GM18951 (cell line): ENCODE data around the gene GOLGA2.

Source experiments
- POLR2A ChIP-seq: IDR thresholded peaks from 4 replicates; pipeline ENCODE4 v1.6.1; 2011; ENCODE audit warnings: mild to moderate bottlenecking; ENCODE audit not compliant: insufficient read length, insufficient read depth; ENCODE audit errors: extremely low read depth
- in situ Hi-C: fragments of 300-500 bp; cut with MboI; formaldehyde crosslinking; loops from one replicate; pipeline ENCODE4 v1.12.0; 2022; ENCODE audit warnings: low sequenced_read_pairs, mixed read lengths, inconsistent platforms; ENCODE audit not compliant: unreplicated experiment

Gene GOLGA2, protein sequence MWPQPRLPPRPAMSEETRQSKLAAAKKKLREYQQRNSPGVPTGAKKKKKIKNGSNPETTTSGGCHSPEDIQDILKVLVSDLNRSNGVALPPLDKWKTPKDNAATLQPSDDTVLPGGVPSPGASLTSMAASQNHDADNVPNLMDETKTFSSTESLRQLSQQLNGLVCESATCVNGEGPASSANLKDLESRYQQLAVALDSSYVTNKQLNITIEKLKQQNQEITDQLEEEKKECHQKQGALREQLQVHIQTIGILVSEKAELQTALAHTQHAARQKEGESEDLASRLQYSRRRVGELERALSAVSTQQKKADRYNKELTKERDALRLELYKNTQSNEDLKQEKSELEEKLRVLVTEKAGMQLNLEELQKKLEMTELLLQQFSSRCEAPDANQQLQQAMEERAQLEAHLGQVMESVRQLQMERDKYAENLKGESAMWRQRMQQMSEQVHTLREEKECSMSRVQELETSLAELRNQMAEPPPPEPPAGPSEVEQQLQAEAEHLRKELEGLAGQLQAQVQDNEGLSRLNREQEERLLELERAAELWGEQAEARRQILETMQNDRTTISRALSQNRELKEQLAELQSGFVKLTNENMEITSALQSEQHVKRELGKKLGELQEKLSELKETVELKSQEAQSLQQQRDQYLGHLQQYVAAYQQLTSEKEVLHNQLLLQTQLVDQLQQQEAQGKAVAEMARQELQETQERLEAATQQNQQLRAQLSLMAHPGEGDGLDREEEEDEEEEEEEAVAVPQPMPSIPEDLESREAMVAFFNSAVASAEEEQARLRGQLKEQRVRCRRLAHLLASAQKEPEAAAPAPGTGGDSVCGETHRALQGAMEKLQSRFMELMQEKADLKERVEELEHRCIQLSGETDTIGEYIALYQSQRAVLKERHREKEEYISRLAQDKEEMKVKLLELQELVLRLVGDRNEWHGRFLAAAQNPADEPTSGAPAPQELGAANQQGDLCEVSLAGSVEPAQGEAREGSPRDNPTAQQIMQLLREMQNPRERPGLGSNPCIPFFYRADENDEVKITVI

DNA sequence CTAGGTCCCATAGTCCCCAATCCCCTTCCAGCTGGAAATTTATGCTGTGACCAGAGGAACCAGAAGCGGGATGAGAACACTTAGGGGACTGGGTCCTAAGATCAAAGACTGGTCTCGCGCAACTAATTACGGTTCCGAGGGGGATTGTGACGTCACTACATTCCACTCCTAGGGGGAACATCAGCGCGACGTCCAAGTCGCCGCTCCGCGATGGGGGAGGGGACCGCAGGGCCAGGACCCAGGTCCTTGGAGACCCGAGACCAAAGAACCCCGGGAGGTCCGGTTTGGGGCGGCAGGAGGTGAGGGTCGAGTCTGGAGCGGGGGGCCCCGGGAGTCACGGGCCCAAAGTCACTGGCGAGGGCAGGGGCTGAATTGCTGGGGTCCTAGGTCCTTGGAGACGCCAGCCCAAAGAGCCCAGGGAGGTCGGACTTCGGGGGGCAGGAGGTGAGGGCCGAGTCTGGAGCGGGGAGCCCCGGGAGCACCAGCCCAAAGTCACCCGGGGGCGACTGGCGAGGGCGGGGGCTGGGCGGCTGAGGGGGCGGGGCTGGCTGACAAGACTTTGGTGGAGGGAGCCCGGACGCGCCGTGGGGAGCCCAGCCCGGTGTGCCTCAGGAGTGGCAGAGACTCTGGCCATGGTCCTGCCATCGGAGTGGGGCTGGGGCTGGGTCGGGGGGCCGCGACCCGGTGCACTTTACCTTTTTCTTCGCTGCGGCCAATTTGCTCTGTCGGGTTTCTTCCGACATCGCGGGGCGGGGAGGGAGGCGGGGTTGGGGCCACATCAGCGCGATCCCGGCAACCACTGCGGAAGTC is at the start of gene GOLGA2:
GOLGA2 (minus strand) TSS at position 810 of the 810 bp plus-strand sequence; CDS start at position 779, 31 bp downstream.
- peak; percentile 35 for TF ChIP-seq POLR2A
- in situ Hi-C loops: no loop called here

DNA sequence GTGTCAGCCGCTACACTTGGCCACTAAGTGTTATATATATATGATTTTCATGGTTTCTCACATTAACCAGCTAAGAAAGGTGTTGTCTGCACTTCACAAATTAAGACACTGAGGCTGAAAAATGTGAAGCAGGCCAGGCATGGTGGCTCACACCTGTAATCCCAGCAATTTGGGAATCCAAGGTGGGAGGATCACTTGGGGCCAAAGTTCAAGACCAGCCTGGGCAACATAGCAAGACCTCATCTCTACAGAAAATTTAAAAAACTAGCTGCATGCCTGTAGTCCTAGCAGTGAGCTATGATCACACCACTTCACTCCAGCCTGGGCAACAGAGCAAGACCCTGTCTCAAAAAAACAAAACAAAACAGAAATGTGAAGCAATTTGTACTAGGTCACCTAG is 48.6 kb upstream of the GOLGA2 start:
- in situ Hi-C loops: no loop called here
- no peak for TF ChIP-seq POLR2A

DNA sequence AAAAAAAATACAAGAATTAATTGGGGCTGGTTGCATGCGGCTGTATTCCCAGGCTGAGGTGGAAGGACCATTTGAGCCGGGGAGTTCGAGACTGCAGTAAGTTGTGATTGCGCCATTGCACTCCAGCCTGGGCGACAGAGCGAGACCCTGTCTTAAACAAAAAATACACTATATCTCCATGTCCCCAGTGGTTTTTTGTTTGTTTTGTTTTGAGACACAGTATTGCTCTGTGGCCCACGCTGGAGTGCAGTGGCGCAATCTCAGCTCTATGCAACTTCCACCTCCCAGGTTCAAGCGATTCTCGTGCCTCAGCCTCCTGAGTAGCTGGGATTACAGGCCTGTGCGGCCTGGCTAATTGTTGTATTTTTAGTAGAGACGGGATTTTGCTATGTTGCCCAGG is 48.0 kb upstream of the GOLGA2 start:
- in situ Hi-C loops: no loop called here
- TF ChIP-seq POLR2A: no peak

DNA sequence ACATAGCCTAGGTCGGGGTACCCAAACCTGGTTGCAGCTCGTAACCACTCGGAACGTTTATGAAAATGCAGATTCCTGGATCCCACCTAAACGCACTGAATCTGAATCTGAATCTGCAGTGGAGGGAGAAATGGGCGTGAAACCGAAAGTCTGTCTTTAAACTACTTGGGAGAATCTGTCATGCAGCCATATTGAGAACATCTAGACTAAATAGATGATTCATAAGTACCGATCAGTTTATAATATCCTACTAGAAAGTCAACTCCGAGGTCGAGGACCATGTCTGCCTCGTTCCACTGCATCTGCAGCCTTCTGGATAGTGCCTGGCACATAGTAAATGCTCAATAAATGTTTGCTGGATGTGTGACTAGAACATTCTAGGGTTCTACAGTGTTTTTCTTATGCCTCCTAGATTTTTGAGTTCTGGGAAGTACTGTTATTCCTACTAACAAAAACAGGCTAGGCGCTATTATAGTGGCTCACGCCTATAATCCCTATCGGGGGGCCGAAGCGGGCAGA is 47.5 kb upstream of the GOLGA2 start:
- in situ Hi-C loops: no loop called here
- no peak for TF ChIP-seq POLR2A

DNA sequence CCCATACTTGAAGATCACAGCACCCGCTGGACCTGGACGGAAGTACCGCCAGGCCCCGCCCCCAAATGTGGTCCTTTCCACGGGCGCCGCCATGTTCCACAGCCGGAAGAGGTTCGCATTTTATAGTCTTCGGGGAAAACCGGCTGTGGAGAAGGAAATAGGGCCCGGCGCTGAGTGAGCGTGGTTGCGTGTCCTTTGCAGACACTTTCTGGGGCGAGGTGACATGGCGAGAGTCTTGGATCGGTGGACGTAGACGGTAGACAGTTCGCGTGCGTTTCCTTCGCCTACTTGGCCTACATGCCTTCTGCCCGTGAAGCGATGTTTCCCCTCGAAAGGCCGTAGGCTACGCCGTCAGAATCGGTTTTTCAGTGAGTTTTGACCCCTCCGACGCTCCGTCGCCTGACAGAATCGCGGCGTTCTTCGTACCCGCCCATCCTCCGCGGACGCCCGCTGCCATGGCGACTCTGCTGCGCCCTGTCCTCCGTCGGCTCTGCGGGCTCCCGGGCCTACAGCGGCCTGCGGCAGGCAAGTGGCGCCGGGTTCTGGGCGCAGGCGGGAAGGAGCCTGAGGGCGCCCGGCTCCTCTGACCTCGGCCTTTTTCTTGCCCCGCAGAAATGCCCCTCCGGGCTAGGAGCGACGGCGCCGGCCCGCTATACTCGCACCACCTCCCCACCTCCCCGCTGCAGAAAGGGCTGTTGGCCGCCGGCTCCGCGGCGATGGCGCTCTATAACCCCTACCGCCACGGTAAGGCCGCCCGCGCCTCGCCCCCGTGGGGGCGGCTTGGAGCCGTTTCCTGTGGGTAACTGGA is 46.8 kb upstream of the GOLGA2 start, which contains the start of the genes COQ4 and TRUB2:
COQ4 (plus strand) TSS at position 436 of the 808 bp plus-strand sequence; CDS start at position 456, 20 bp downstream.
TRUB2 (minus strand) TSS at position 44 of the 808 bp plus-strand sequence; CDS start at position 5, 39 bp downstream.
- peak; percentile 83 for TF ChIP-seq POLR2A
- in situ Hi-C loops: no loop called here

DNA sequence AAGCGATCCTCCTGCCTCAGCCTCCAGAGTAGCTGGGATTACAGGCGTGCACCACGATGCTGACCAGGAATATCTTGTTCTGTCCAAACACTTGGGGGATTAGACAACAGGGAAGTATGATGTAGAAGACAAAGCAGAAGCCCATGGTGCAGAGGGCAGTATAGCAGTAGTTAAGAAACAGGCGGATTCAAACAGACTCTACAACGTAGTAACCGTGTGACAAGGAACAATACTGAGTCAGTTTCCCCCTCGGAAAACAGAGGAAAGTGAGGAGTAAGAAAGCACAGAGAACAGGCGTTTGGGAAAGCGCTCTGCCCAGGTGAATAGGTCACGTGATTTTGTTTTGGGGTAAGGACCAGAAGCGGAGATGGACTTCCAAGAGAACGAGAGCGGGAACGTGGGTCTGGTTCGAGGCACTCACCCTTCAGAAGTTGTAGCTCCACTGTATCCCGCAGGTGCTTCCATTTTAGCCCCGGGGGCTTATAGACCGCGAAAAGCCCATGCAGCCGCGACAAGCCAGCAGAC is 46.1 kb upstream of the GOLGA2 start:
- in situ Hi-C loops: no loop called here
- no peak for TF ChIP-seq POLR2A

DNA sequence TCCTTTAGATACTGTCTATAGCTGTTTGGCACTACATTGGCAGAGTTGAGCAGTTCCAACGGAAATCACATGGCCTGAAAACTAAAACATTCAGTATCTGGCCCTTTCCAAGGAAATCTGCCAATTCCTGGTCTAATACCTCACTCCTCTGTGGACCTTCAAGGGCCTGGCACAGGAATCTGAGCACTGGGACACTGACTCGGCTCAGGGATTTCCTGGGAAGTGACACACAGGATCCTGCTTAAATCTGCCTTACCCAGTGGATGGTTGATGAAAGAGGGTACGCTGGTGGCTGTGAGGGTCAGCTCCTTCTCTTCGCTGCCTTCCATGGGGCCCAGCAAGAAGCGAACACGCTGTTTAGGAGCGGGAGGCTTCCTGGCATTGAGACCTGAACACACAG is 45.5 kb upstream of the GOLGA2 start:
- in situ Hi-C loops: no loop called here
- TF ChIP-seq POLR2A: no peak

DNA sequence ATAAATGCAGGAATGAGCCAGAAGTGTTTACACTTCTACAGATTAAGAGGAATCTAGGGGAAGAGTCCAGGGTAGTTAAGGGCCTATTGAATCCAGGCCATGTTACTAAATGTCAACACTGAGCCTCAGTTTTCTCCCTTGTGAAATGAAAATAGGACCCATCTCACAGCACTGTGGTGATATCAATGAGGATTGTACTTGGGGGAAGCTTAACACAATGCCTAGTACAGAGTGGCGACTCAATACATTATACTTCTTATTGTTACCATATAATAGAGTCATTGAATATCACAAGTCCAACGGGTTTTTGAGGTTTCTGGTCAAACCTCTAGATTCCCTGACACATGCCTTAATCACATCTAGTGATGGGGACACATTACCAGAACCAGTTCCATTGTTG is 41.8 kb upstream of the GOLGA2 start:
- TF ChIP-seq POLR2A: no peak
- in situ Hi-C loops: no loop called here

DNA sequence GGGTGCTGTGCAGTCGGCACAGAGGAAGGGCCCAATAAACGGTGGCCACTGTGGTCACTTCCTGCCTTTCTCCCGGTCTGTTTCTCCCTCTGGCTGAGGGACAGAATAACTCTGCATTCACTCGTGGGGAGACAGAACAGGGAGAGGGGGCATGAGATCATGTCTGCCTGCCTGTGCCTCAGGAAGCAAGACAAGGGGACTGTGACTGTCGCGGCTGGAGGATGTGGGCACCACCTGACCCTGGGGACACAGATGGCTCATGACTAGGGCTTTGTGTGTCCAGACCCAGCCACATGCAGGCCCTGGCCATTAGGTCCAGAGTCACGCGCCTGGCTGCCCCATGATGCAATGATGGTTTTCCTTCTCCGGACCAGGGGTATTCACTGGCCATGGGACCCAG is 40.6 kb upstream of the GOLGA2 start:
- TF ChIP-seq POLR2A: no peak
- in situ Hi-C loops: no loop called here

DNA sequence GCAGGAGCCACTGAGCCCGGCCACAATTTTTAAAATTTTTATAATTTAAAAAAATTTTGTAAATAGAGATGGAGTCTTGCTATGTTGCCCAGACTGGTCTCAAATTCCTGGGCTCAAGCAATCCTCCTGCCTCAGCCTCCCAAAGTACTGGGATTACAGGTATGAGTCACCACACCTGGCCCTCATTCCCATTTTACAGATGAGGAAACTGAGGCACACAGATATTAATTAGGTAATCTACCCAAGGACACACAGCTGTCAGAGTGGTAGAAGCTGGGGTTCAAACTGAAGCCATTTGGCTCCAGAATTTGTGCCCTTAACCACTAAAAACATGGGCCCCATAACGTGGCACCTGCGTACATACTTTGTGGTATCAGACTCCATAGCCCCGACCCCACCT is 38.9 kb upstream of the GOLGA2 start:
- TF ChIP-seq POLR2A: no peak
- in situ Hi-C loops: no loop called here

DNA sequence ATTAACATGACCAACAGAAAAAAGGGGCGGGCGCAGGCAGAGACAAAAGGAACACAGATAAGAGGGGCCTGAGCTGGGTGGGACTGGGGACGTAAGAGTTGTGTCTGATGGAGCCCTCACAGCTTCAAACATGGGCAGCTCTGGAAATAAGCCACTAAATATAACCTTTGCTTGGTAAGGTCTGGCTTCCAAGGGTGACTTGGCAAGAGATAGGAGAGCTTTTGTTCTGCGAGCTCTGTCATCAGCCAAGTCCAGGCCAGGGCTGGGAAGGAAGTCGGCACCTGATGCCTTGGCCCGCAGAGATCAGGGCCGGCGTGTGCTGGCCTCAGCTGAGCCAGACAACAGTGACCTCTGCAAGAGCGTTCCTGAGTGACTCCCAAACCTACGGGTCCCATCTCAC is 34.7 kb upstream of the GOLGA2 start:
- in situ Hi-C loops: no loop called here
- no peak for TF ChIP-seq POLR2A
